ENCODE measurements around the gene CCSER1.

DNA sequence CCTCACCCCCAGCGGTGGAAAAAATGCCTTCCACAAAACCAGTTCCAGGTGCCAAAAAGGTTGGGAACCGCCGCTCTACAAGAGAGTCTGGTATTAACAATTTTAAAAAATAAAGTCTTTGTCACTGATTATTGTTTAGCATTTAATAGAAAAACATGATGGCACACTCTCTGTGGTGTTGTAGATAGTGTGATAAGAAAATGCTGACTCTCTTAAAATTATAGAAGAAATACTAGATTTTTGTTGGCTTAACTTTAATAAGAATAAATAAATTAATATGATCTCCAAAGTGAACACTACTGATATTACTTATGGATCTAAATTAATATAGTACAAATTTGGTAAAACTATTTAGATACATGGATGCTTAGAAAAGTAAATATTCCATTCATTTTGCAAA, 943.5 kb downstream of the CCSER1 start:
- TF ChIP-seq, protein P1, sequence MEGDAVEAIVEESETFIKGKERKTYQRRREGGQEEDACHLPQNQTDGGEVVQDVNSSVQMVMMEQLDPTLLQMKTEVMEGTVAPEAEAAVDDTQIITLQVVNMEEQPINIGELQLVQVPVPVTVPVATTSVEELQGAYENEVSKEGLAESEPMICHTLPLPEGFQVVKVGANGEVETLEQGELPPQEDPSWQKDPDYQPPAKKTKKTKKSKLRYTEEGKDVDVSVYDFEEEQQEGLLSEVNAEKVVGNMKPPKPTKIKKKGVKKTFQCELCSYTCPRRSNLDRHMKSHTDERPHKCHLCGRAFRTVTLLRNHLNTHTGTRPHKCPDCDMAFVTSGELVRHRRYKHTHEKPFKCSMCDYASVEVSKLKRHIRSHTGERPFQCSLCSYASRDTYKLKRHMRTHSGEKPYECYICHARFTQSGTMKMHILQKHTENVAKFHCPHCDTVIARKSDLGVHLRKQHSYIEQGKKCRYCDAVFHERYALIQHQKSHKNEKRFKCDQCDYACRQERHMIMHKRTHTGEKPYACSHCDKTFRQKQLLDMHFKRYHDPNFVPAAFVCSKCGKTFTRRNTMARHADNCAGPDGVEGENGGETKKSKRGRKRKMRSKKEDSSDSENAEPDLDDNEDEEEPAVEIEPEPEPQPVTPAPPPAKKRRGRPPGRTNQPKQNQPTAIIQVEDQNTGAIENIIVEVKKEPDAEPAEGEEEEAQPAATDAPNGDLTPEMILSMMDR (IDR thresholded peaks at IDR 0.05) = no peak
- TF ChIP-seq EZH2 (IDR thresholded peaks at IDR 0.05; ENCODE audit: borderline replicate concordance, insufficient read depth, low read depth, low read length, poor library complexity, severe bottlenecking) = no peak

Measured in B cell (primary cell).